ENCODE results near the gene ZYG11B.
"Not testable (repeated sequence)": the region's sequence is repeated elsewhere in the genome, so short reads cannot be mapped to it uniquely, and the experiment has no call there.

Gene ZYG11B

DNA sequence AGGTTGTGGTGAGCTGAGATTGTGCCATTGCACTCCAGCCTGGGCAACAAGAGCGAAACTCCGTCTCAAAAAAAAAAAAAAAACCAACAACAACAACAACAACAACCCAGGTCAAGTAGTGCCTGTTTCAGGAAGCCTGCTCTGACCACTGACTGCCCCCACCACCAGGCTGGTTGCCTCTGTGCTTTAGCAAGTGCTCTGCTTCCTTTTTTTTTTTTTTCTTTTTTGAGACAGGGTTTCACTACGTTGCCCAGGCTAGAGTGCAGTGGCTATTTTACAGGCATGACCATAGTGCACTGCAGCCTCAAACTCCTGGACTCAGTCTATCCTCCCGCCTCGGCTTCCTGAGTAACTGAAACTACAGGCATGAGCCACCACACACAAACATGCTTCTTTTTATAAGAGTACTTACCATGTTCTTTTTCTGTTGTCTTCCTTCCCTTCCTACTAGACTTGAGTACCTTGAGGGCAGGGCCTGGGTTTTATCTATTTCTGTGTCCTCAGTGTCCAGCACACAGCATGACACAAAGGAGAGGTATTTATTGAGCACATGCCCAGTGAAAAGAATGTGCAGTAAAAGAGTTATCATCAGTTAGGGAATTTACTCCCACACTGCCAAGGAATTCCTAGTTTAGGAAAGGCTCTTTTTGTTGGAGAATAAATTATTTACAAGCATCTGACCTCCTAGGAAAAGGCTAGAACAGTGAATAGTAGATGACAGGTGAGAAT is 18.2 kb upstream of the ZYG11B start:
- no peak for DNase-seq

- DNase-seq: no peak
Observed at GRCh38 chr1:52709016-52709415, 17.2 kb upstream of the ZYG11B start.

DNA sequence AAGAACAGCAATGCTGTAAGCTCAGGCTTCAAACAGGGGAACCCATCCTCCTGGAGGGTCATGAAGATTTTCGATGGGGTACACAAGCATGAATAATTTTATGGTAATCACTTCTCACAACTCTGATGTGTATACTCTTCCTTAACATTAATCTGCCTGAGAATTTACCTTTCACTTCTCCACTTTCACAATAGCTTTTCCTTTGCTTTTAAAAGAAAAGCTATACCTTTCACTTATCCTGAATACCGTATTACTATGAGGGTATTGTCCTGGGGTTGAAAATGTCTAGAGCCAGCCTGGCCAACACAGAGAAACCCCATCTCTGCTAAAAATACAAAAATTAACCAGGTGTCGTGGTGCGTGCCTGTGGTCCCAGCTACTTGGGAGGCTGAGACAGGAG is 12.7 kb upstream of the ZYG11B start:
- no peak for DNase-seq

GRCh38 chr1:52715296-52715695 is 11.0 kb upstream of the ZYG11B start:
- not testable (repeated sequence) for DNase-seq

DNA sequence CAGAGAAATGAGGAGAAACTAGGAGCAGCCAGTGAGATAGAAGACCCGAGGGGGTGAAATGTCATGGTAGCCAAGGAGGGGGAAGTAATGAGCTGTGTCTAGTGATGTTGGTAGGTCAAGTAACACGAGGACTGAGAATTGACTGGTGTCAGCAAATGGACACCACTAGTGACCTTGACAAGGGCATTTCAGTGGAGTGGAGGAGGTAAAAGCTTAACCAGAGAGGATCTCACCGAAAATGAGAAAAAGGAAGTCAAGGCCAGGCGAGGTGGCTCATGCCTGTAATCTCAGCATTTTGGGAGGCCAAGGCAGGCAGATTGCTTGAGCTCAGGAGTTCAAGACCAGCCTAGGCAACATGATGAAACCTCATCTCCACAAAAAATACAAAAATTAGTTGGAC is 3.0 kb upstream of the ZYG11B start:
- DNase-seq: no peak

DNA sequence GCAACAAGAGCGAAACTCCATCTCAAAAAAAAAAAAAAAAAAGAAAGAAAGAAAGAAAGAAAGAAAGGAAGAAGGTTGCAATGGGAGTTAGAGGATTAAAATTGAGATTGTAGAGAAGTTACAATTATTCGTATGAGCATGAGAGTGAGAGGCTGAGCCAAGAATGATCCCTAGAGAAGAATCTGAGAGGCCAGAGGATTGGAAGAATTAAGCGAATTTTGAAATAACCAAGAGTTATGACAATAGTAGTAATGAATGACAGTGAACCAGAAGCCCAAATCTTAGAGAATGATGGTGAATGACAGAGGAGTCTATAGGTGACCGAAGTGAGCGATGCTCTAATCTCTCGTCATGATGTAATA is 369 bp upstream of the ZYG11B start:
- no peak for DNase-seq

- DNase-seq: no peak
Observed at GRCh38 chr1:52727114-52727586, 897 bp downstream of the ZYG11B start.

GRCh38 chr1:52727956-52728656 is 1.9 kb downstream of the ZYG11B start:
- DNase-seq: no peak

DNA sequence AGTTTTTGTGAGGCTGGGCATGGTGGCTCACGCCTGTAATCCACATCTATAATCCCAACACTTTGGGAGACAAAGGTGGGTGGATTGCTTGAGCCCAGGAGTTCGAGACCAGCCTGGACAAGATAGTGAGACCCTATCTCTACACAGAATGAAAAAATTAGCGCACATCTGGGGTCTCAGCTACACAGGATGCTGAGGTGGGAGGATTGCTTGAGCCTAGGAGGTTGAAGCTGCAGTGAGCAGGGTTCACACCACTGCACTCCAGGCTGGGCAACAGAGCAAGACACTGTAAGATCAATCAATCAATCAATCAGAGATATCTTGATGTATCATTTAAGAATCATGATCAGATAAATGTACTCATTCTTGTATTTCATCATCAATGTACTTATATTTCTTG is 7.1 kb downstream of the ZYG11B start:
- DNase-seq: no peak

- not testable (repeated sequence) for DNase-seq
Observed at GRCh38 chr1:52735371-52735770, 9.1 kb downstream of the ZYG11B start.

DNA sequence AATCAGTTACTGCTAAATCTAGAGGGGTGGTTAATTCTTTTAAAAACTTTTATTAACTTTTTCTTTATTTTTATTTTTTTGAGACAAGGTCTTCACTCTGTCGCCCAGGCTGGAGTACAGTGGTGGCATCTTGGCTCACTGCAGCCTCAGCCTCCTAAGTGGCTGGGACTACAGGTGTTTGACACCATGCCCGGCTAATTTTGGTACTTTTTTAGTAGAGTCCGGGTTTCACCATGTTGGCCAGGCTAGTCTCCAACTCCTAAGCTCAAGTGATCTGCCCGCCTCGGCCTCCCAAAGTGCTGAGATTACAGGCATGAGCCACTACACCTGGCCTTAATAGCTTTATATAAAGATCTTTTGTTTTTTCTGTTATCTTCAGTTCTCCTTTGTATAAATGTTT is 11.9 kb downstream of the ZYG11B start:
- no peak for DNase-seq

- DNase-seq: no peak
Observed at GRCh38 chr1:52738893-52739292, 12.6 kb downstream of the ZYG11B start.

DNA sequence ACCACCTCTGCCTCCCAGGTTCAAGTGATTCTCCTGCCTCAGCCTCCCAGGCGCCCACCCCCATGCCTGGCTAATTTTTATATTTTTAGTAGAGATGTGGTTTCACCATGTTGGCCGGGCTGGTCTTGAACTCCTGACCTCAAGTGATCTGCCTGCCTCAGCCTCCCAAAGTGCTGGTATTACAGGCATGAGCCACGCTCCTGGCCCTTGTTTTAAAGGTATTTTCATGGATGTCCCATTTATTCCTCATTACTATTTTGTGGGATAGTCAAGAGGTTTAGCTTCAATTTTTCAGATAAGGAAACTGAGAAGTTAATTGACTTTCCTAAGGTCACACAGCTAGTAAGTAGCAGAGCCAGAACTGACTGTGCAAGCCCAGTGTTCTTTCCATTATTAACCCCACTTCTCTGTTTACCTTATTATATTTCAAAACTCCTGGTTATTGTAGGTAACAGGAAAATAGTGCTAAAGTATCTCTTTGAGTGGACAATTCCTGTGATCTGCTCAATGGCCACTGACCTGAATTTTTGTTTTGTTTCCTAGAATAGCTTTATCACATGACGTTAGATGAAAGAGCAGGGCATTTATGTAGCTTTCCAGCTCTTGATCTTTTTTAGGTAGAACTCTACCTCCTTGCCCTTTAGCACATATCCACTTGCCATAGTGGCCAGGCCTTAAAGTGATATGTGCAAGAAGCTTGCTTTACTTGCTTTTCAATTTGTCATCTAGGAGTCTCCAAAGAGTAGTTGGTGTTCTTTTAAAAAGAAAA is 13.6 kb downstream of the ZYG11B start:
- DNase-seq: no peak

- DNase-seq: no peak
Observed at GRCh38 chr1:52741259-52741658, 15.0 kb downstream of the ZYG11B start.

GRCh38 chr1:52746189-52746588 is 19.9 kb downstream of the ZYG11B start:
- DNase-seq: no peak

DNA sequence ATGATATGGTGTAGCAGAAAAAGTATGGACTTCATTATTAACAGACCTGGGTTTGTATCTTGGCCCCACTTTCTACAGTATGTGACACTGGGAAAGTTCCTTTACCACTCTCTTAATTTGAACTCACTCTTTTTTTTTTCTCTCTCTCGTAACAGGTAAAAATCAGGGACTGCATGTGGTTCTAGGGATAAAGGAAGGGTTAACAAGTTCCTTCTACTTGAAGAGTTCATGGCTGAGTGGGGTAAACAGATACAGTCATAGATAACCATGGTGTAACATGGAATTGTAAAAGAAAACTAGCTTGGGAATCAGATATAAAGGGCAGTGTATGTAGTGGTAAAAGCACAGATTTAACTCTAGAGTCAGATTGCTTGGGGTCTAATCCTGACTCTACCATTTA is 21.2 kb downstream of the ZYG11B start:
- no peak for DNase-seq

- no peak for DNase-seq
Observed at GRCh38 chr1:52748119-52748518, 21.9 kb downstream of the ZYG11B start.

GRCh38 chr1:52749496-52749895 is 23.2 kb downstream of the ZYG11B start:
- DNase-seq: not testable (repeated sequence)

DNA sequence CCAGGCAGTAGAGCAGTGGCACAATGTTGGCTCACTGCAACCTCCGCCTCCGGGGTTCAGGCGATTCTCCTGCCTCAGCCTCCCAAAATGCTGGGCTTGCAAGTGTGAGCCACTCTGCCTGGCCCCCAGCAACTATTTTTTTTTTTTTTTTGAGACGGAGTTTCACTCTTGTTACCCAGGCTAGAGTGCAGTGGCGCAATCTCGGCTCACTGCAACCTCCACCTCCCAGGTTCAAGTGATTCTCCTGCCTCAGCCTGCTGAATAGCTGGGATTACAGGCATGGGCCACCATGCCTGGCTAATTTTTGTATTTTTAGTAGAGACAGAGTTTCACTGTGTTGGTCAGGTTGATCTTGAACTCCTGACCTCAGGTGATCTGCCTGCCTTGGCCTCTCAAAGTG is 23.9 kb downstream of the ZYG11B start:
- DNase-seq: not testable (repeated sequence)

- DNase-seq: no peak
Observed at GRCh38 chr1:52751589-52752483, 25.6 kb downstream of the ZYG11B start.

GRCh38 chr1:52752484-52752826 is 26.2 kb downstream of the ZYG11B start:
- no peak for DNase-seq

DNA sequence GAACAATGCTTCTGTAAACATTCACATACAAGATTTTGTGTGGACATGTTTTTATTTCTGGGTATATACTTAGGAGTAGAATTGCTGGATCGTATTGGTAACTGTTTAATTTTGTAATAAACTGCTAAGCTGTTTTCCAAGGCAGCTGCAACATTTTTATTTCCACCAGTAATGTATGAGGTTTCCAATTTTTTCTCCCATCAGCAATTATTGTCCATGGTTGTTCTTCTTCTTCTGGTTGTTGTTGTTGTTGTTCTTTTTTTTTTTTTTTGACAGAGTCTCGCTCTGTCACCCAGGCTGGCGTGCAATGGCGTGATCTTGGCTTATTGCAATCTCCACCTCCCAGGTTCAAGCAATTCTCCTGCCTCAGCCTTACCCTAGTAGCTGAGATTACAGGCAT is 26.9 kb downstream of the ZYG11B start:
- DNase-seq: no peak

DNA sequence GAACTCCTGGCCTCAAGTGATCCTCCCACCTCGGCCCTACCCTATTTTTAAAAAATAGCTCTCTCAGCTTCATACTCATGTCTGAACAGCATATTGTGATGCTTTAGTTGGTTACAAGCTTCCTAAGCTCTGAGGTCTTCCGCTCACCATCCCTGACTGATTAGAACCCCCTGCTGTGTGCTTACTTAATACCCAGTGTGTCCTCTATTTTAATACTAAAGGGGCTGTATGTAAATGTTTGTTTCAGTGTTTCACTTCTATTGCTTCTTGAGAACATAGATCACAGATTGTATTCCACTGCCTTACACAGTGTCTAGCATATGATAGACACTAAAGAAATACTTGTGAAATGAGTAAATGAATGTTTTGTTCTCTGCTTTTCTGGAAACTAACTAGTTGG is 29.8 kb downstream of the ZYG11B start:
- no peak for DNase-seq

Measured in NCI-H1436 treated with DMSO at 0.1 percent for 48 hours (cell line).